Neural crest cell (in vitro differentiated cells): ENCODE results near the gene SLC22A16. TPM values are rescaled to one million over a fixed set of nuclear protein-coding genes. Genes with fewer than 3 reads are reported as not detected.

Source experiments
- DNase-seq: peaks from one replicate; pipeline ENCODE4 v3.0.0; 2021; ENCODE audit warnings: low read depth, mixed read lengths, low spot score
- H3K27ac Mint-ChIP-seq: one replicate; pipeline ENCODE4 v1.8.0; 2021; ENCODE audit warnings: mild to moderate bottlenecking, mixed read lengths; ENCODE audit not compliant: unreplicated experiment
- H3K27me3 Mint-ChIP-seq: 2 replicates; pipeline ENCODE4 v1.8.0; 2021; ENCODE audit warnings: low read depth, mild to moderate bottlenecking, mixed read lengths
- H3K36me3 Mint-ChIP-seq: 2 replicates; pipeline ENCODE4 v1.8.0; 2021; ENCODE audit warnings: low read depth, mild to moderate bottlenecking, mixed read lengths
- H3K4me1 Mint-ChIP-seq: 2 replicates; pipeline ENCODE4 v1.8.0; 2021; ENCODE audit warnings: mixed read lengths
- H3K4me3 Mint-ChIP-seq: one replicate; pipeline ENCODE4 v1.8.0; 2021; ENCODE audit warnings: mild to moderate bottlenecking, mixed read lengths
- H3K9me3 Mint-ChIP-seq: 2 replicates; pipeline ENCODE4 v1.8.0; 2021; ENCODE audit warnings: mixed read lengths
- total RNA-seq: library from RNA; stranded (reverse); gene quantifications from 2 replicates; pipeline ENCODE4 v1.2.1, GENCODE V29; 2021
- TF ChIP-seq, protein P1 (sequence below): fragments of 200-600 bp; sonication (generic); conservative IDR thresholded peaks from 2 replicates; pipeline ENCODE4 v1.5.0; 2021; ENCODE audit warnings: antibody characterized with exemption, mild to moderate bottlenecking

The SLC22A16 gene
- total RNA-seq, 1 donor from 2014 or later: not detected

DNA sequence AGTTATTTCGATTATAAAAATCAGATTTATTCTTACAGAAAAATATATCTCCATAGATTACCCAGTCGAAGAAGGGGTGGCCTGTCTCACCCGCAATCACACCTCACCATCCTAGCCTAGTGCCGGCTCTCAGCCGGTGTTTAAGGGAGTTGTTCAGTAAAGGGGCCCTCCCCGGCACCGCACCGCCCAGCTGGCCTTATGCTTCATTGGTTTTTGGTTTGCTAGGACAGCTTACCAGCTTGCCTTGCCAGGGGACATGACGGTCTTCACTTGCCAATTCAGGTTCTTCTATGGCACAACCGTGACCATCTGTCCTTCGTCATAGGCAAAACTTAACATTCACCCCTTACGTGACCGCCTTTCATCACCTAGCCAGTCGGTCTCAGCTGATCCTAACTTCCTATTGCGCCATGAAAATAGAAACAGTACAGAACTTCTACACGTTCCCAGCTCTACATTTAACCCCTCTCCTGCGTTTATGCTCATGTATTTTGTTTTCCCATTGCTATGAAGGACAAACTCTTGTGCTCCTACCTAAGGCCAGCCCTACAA is 44.7 kb upstream of the SLC22A16 start:
- TF ChIP-seq, protein P1, sequence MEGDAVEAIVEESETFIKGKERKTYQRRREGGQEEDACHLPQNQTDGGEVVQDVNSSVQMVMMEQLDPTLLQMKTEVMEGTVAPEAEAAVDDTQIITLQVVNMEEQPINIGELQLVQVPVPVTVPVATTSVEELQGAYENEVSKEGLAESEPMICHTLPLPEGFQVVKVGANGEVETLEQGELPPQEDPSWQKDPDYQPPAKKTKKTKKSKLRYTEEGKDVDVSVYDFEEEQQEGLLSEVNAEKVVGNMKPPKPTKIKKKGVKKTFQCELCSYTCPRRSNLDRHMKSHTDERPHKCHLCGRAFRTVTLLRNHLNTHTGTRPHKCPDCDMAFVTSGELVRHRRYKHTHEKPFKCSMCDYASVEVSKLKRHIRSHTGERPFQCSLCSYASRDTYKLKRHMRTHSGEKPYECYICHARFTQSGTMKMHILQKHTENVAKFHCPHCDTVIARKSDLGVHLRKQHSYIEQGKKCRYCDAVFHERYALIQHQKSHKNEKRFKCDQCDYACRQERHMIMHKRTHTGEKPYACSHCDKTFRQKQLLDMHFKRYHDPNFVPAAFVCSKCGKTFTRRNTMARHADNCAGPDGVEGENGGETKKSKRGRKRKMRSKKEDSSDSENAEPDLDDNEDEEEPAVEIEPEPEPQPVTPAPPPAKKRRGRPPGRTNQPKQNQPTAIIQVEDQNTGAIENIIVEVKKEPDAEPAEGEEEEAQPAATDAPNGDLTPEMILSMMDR: no peak
- Mint-ChIP-seq H3K4me1 (peaks cover 7% of the 10 kb centered on the region), H3K9me3 (no peaks in the 10 kb centered on the region), H3K36me3 (no peaks in the 10 kb centered on the region), H3K4me3 (no peak overlapping the region), H3K27ac (no peak overlapping the region), H3K27me3 (peaks cover 9% of the 10 kb centered on the region)
- no peak for DNase-seq

GRCh38 chr6:110520209-110520965 is 44.0 kb upstream of the SLC22A16 start:
- no peak overlapping the region for H3K27ac Mint-ChIP-seq
- no peaks in the 10 kb centered on the region for H3K36me3 Mint-ChIP-seq
- DNase-seq: no peak
- H3K4me3 Mint-ChIP-seq: no peak overlapping the region
- peaks cover 9% of the 10 kb centered on the region for H3K27me3 Mint-ChIP-seq
- TF ChIP-seq, protein P1: no peak
- H3K9me3 Mint-ChIP-seq: no peaks in the 10 kb centered on the region
- peaks cover 7% of the 10 kb centered on the region for H3K4me1 Mint-ChIP-seq

GRCh38 chr6:110517601-110518281 is 41.3 kb upstream of the SLC22A16 start:
- no peaks in the 10 kb centered on the region for H3K36me3 Mint-ChIP-seq
- H3K9me3 Mint-ChIP-seq: no peaks in the 10 kb centered on the region

DNA sequence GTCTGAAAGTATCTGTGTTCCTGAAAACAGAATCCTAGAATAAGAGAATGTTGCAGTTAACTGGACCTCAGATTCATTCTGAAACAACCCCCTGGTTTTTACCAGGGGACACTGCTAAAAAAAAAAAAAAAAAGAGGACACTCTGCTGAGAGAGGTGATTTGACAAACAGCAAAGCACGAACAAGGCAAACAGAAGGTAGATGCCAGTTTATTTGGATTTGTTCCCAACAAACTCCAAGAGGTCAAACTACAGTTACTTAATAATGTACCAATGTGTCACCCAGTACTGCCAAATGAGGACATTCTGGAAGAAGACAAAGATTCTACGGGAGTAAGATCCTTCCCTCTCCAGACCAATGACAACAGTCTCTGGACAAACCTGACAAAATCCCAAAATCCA is 40.6 kb upstream of the SLC22A16 start:
- peaks cover 9% of the 10 kb centered on the region for H3K27me3 Mint-ChIP-seq
- H3K4me3 Mint-ChIP-seq: no peak overlapping the region
- H3K4me1 Mint-ChIP-seq: peaks cover 7% of the 10 kb centered on the region
- DNase-seq: no peak
- H3K36me3 Mint-ChIP-seq: no peaks in the 10 kb centered on the region
- H3K27ac Mint-ChIP-seq: no peak overlapping the region
- TF ChIP-seq, protein P1: no peak
- no peaks in the 10 kb centered on the region for H3K9me3 Mint-ChIP-seq

More at GRCh38 chr6:110517601-110518281, 41.3 kb upstream of the SLC22A16 start:
- H3K27ac Mint-ChIP-seq: no peak overlapping the region
- DNase-seq: no peak
- peaks cover 9% of the 10 kb centered on the region for H3K27me3 Mint-ChIP-seq
- no peak overlapping the region for H3K4me3 Mint-ChIP-seq
- H3K4me1 Mint-ChIP-seq: peaks cover 7% of the 10 kb centered on the region
- TF ChIP-seq, protein P1: no peak

- Mint-ChIP-seq H3K36me3 (no peaks in the 10 kb centered on the region), H3K4me1 (no peaks in the 10 kb centered on the region), H3K9me3 (no peaks in the 10 kb centered on the region), H3K4me3 (no peak overlapping the region), H3K27me3 (no peaks in the 10 kb centered on the region), H3K27ac (no peak overlapping the region)
- TF ChIP-seq, protein P1: no peak
- no peak for DNase-seq
These were observed 38.4 kb upstream of the SLC22A16 start for GRCh38 chr6:110514818-110515217.
